PC-3 (cell line): ENCODE data around the gene TDRD12. TPM values are rescaled to one million over a fixed set of nuclear protein-coding genes. Genes with fewer than 3 reads are reported as not detected.
"Not testable (repeated sequence)": the region's sequence is repeated elsewhere in the genome, so short reads cannot be mapped to it uniquely, and the experiment has no call there.

Source experiments
- ATAC-seq: fragments of 200-7000 bp; cut with Tn5 transposase; 2 replicates; pipeline ENCODE4 v1.9.1; 2020; ENCODE audit warnings: mild to moderate bottlenecking, moderate library complexity
- BruUV-seq: library from RNA; stranded (reverse); fragments of 400-500 nt; replicated peaks from 2 replicates; lab custom pipeline; 2021; lab: Mats Ljungman, UMichigan
- CTCF ChIA-PET: fragments of 300-600 bp; sonication (Branson Sonifier 250); formaldehyde crosslinking; loops from one replicate; lab custom pipeline; 2022; ENCODE audit warnings: antibody characterized with exemption; lab: Charles Lee
- POLR2A ChIA-PET: fragments of 300-600 bp; sonication (Branson Sonifier 250); formaldehyde crosslinking; loops from one replicate; lab custom pipeline; 2022; ENCODE audit warnings: antibody characterized with exemption; ENCODE audit not compliant: unreplicated experiment; lab: Charles Lee
- DNase-seq: peaks from one replicate; pipeline ENCODE4 v3.0.0-alpha.2; 2015
- H2AFZ ChIP-seq: fragments of 300-600 bp; sonication (generic); 2 replicates; pipeline ENCODE4 v1.6.0; 2016; ENCODE audit warnings: antibody characterized with exemption, low read length
- H3F3A ChIP-seq: fragments of 300-600 bp; sonication (generic); one replicate; pipeline ENCODE4 v1.6.0; 2017; ENCODE audit warnings: antibody characterized with exemption, low read length, control low read depth, mild to moderate bottlenecking; ENCODE audit not compliant: unreplicated experiment
- H3K27ac ChIP-seq: fragments of 300-600 bp; sonication (generic); 2 replicates; pipeline ENCODE4 v1.5.1; 2016; ENCODE audit warnings: mild to moderate bottlenecking, low read length
- H3K27me3 ChIP-seq: fragments of 300-600 bp; sonication (generic); 2 replicates; pipeline ENCODE4 v1.6.1; 2016; ENCODE audit warnings: low read length, mixed read lengths
- H3K36me3 ChIP-seq: fragments of 300-600 bp; sonication (generic); 2 replicates; pipeline ENCODE4 v1.6.1; 2016; ENCODE audit warnings: low read depth, mixed run types, low read length, mixed read lengths
- H3K4me1 ChIP-seq: fragments of 300-600 bp; sonication (generic); 2 replicates; pipeline ENCODE4 v1.5.1; 2016; ENCODE audit warnings: low read length; ENCODE audit not compliant: insufficient read depth
- H3K4me2 ChIP-seq: fragments of 300-600 bp; sonication (generic); 2 replicates; pipeline ENCODE4 v1.6.0; 2016; ENCODE audit warnings: low read length
- H3K4me3 ChIP-seq: fragments of 300-600 bp; sonication (generic); 2 replicates; pipeline ENCODE4 v1.5.1; 2016; ENCODE audit warnings: mild to moderate bottlenecking, low read length, mixed read lengths
- H3K79me2 ChIP-seq: fragments of 300-600 bp; sonication (generic); 2 replicates; pipeline ENCODE4 v1.6.1; 2017; ENCODE audit warnings: low read length, mixed read lengths
- H3K9ac ChIP-seq: fragments of 300-600 bp; sonication (generic); 2 replicates; pipeline ENCODE4 v1.6.0; 2016; ENCODE audit warnings: mild to moderate bottlenecking, low read length
- H3K9me2 ChIP-seq: fragments of 300-600 bp; sonication (generic); replicated peaks from 2 replicates; pipeline ENCODE4 v1.6.1; 2016; ENCODE audit warnings: mixed run types, low read length, mixed read lengths
- H3K9me3 ChIP-seq: fragments of 300-600 bp; sonication (generic); 2 replicates; pipeline ENCODE4 v1.6.1; 2016; ENCODE audit warnings: low read length, mixed read lengths
- H4K20me1 ChIP-seq: fragments of 300-600 bp; sonication (generic); 2 replicates; pipeline ENCODE4 v1.6.1; 2016; ENCODE audit warnings: low read length, mixed read lengths
- CTCF ChIP-seq: fragments of 300-600 bp; sonication (generic); conservative IDR thresholded peaks from 2 replicates; pipeline ENCODE4 v1.5.1; 2017; ENCODE audit warnings: antibody characterized with exemption, low read depth, mild to moderate bottlenecking, low read length
- EZH2 ChIP-seq: fragments of 300-600 bp; sonication (generic); IDR thresholded peaks from one replicate; pipeline ENCODE4 v1.6.1; 2017; ENCODE audit warnings: antibody characterized with exemption, mild to moderate bottlenecking, low read length; ENCODE audit not compliant: unreplicated experiment
- EZH2phosphoT487 ChIP-seq: fragments of 300-600 bp; sonication (generic); IDR thresholded peaks from 2 replicates; pipeline ENCODE4 v1.6.1; 2018; ENCODE audit warnings: mild to moderate bottlenecking, antibody characterized with exemption, low read length, borderline replicate concordance
- intact Hi-C: fragments of 100-400 bp; cut with micrococcal nuclease; formaldehyde crosslinking; loops from 2 replicates; pipeline ENCODE4 v1.9.0; 2023
- total RNA-seq: library from RNA; depleted of rRNA; stranded (reverse); fragments of >200 nt; gene quantifications from 2 replicates; pipeline ENCODE4 v1.2.3, GENCODE V29; 2014

The TDRD12 gene
- total RNA-seq, 1 experiment from 2014 or later: not detected

GRCh38 chr19:32832825-32833224 lies 113.3 kb downstream of the TDRD12 start:
- H3K36me3 ChIP-seq, H3K4me3 ChIP-seq, ATAC-seq, CTCF ChIA-PET, H4K20me1 ChIP-seq, H2AFZ ChIP-seq, H3K27ac ChIP-seq, H3F3A ChIP-seq, H3K27me3 ChIP-seq, H3K79me2 ChIP-seq, DNase-seq, H3K4me2 ChIP-seq, intact Hi-C loops, H3K9ac ChIP-seq, H3K9me2 ChIP-seq, BruUV-seq, H3K4me1 ChIP-seq, POLR2A ChIA-PET, H3K9me3 ChIP-seq: not testable (repeated sequence)

- H3K9me3 ChIP-seq, H3K9ac ChIP-seq, H3K27ac ChIP-seq, H3K4me3 ChIP-seq, DNase-seq, H4K20me1 ChIP-seq, CTCF ChIA-PET, H3K4me1 ChIP-seq, H3K79me2 ChIP-seq, ATAC-seq, BruUV-seq, H3K27me3 ChIP-seq, H3K36me3 ChIP-seq, H3K9me2 ChIP-seq, POLR2A ChIA-PET, intact Hi-C loops, H3F3A ChIP-seq, H3K4me2 ChIP-seq, H2AFZ ChIP-seq: not testable (repeated sequence)
Measured at GRCh38 chr19:32833388-32833787, 113.8 kb downstream of the TDRD12 start.

GRCh38 chr19:32837531-32837930 lies 118.0 kb downstream of the TDRD12 start:
- no peaks in the 10 kb centered on the region for H3K9me3 ChIP-seq
- no peak overlapping the region for H3K4me3 ChIP-seq
- ChIA-PET POLR2A (no interaction called here), CTCF (no interaction called here)
- intact Hi-C loops: no loop called here
- H3K79me2 ChIP-seq: no peaks in the 10 kb centered on the region
- H3K4me2 ChIP-seq: no peak overlapping the region
- H3K9me2 ChIP-seq: no peaks in the 10 kb centered on the region
- no TSS peak for BruUV-seq
- no peaks in the 10 kb centered on the region for H3F3A ChIP-seq
- no peaks in the 10 kb centered on the region for H3K27me3 ChIP-seq
- no peak for TF ChIP-seq CTCF
- no peak for TF ChIP-seq EZH2phosphoT487
- no peak for TF ChIP-seq EZH2
- H3K36me3 ChIP-seq: no peaks in the 10 kb centered on the region
- no peak overlapping the region for H3K9ac ChIP-seq
- H3K27ac ChIP-seq: no peak overlapping the region
- H4K20me1 ChIP-seq: no peaks in the 10 kb centered on the region
- ATAC-seq (no peak), DNase-seq (no peak)
- no peak overlapping the region for H2AFZ ChIP-seq
- H3K4me1 ChIP-seq: no peaks in the 10 kb centered on the region

GRCh38 chr19:32842061-32842460 lies 122.5 kb downstream of the TDRD12 start:
- no peaks in the 10 kb centered on the region for H3K36me3 ChIP-seq
- ChIA-PET POLR2A (no interaction called here), CTCF (no interaction called here)
- no peaks in the 10 kb centered on the region for H3K4me1 ChIP-seq
- intact Hi-C loops: no loop called here
- H3K27me3 ChIP-seq: no peaks in the 10 kb centered on the region
- H3K79me2 ChIP-seq: no peaks in the 10 kb centered on the region
- ATAC-seq (no peak), DNase-seq (no peak)
- H2AFZ ChIP-seq: no peak overlapping the region
- no peak overlapping the region for H3K4me3 ChIP-seq
- no peaks in the 10 kb centered on the region for H3F3A ChIP-seq
- no peaks in the 10 kb centered on the region for H4K20me1 ChIP-seq
- no peak overlapping the region for H3K4me2 ChIP-seq
- TF ChIP-seq EZH2phosphoT487 (no peak), EZH2 (no peak), CTCF (no peak)
- BruUV-seq: no TSS peak
- no peaks in the 10 kb centered on the region for H3K9me3 ChIP-seq
- H3K9ac ChIP-seq: no peak overlapping the region
- no peak overlapping the region for H3K27ac ChIP-seq
- no peaks in the 10 kb centered on the region for H3K9me2 ChIP-seq
